Measurements from ENCODE around the gene CEP135. TPM values are rescaled to one million over a fixed set of nuclear protein-coding genes. Genes with fewer than 3 reads are reported as not detected.
A peak's percentile ranks its signal among the peaks of the same experiment; 100 is the strongest.

CEP135 gene, protein sequence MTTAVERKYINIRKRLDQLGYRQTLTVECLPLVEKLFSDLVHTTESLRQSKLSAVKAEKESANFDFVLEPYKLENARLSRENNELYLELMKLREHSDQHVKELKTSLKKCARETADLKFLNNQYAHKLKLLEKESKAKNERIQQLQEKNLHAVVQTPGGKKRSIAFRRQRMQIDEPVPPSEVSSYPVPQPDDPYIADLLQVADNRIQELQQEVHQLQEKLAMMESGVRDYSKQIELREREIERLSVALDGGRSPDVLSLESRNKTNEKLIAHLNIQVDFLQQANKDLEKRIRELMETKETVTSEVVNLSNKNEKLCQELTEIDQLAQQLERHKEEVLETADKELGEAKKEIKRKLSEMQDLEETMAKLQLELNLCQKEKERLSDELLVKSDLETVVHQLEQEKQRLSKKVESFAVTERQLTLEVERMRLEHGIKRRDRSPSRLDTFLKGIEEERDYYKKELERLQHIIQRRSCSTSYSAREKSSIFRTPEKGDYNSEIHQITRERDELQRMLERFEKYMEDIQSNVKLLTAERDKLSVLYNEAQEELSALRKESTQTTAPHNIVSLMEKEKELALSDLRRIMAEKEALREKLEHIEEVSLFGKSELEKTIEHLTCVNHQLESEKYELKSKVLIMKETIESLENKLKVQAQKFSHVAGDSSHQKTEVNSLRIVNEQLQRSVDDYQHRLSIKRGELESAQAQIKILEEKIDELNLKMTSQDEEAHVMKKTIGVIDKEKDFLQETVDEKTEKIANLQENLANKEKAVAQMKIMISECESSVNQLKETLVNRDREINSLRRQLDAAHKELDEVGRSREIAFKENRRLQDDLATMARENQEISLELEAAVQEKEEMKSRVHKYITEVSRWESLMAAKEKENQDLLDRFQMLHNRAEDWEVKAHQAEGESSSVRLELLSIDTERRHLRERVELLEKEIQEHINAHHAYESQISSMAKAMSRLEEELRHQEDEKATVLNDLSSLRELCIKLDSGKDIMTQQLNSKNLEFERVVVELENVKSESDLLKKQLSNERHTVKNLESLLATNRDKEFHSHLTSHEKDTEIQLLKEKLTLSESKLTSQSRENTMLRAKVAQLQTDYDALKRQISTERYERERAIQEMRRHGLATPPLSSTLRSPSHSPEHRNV
- 4.5 TPM for polyA plus RNA-seq (2013, experiment 1 of 2)
- 4.3 TPM for polyA plus RNA-seq (2013, experiment 2 of 2)

- peak; percentile 96 for DNase-seq
- Histone ChIP-seq H3K4ac (ENCODE audit: low read depth in 1 of 2, low read length in 2 of 2) (peak within 1 kb of the TSS; percentile 94 to 99), H3K4me1 (ENCODE audit: control insufficient read depth, insufficient read depth, low read depth, low read length) (peaks cover 3% of the 10 kb centered on the region), H2BK15ac (ENCODE audit: low read depth, poor library complexity, severe bottlenecking) (peak within 1 kb of the TSS; percentile 93), H2AFZ (ENCODE audit: low read depth, low read length) (peak within 1 kb of the TSS; percentile 66), H3K79me1 (replicated peaks; ENCODE audit: low read length, poor library complexity, severe bottlenecking) (peaks cover 18% of the 10 kb centered on the region), H3K36me3 (ENCODE audit: control insufficient read depth in 1 of 2, insufficient read depth in 2 of 2, low read depth in 1 of 2, low read length in 2 of 2) (peaks cover 0 to 12% of the 10 kb centered on the region in 2 experiments), H3K27me3 (ENCODE audit: control insufficient read depth in 1 of 2, insufficient read depth in 1 of 2, low read length in 2 of 2) (no peaks in the 10 kb centered on the region), H2BK5ac (ENCODE audit: low read depth, low read length, poor library complexity, severe bottlenecking) (peak within 1 kb of the TSS; percentile 94), H3K9ac (ENCODE audit: low read length) (peak within 1 kb of the TSS; percentile 93), H3K9me3 (ENCODE audit: control insufficient read depth, low read length) (no peaks in the 10 kb centered on the region), H2AK5ac (ENCODE audit: low read length, severe bottlenecking) (no peak within 1 kb of the TSS), H3K18ac (ENCODE audit: low read depth in 1 of 2, low read length in 2 of 2) (peak within 1 kb of the TSS; percentile 98), H3K4me3 (ENCODE audit: insufficient read depth in 1 of 2, low read depth in 1 of 2, low read length in 2 of 2) (peak within 1 kb of the TSS; percentile 78), H4K91ac (ENCODE audit: low read length) (peak within 1 kb of the TSS; percentile 100), H3K14ac (ENCODE audit: low read length in 2 of 2) (peak within 1 kb of the TSS; percentile 57 to 98), H3K23ac (ENCODE audit: low read length in 2 of 2) (peak within 1 kb of the TSS in 1 of 2 experiments; percentile 18), H4K8ac (ENCODE audit: low read length) (peak within 1 kb of the TSS; percentile 100), H2BK120ac (ENCODE audit: low read depth, low read length) (peak within 1 kb of the TSS; percentile 98), H3K27ac (ENCODE audit: low read length, poor library complexity, severe bottlenecking) (peak within 1 kb of the TSS; percentile 99), H3K4me2 (ENCODE audit: low read length, poor library complexity, severe bottlenecking) (peak within 1 kb of the TSS; percentile 90), H2BK12ac (ENCODE audit: low read length in 2 of 2) (peak within 1 kb of the TSS; percentile 63 to 91)
- 0% methylated on average over 44 of the region's 77 CpGs for WGBS
These were observed at the start of gene CEP135 for GRCh38 chr4:55948726-55949481. Gene CEP135 (plus strand): TSS chr4:55948945. CDS start chr4:55952131, 3,186 bp downstream.

DNA sequence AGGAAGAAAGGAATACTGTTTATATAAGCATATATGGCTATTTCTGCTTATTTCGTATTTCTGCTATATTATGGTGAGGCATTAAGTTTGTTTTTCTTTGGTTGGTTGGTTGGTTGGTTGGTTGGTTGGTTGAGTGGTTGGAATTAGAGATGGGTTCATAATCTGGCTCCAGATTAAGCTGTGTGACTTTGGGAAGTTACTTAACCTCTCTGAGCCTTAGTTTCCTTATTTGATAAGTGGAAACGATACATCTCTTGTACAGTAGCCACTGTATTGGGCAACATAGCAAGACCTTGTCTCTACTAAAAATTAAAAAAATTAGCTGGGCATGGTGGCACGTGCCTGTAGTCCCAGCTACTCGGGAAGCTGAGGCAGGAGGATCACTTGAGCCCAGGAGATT, 46.1 kb upstream of the CEP135 start:
- no peak overlapping the region for H3K4me2 ChIP-seq (ENCODE audit: low read length, poor library complexity, severe bottlenecking)
- DNase-seq: no peak
- H2AFZ ChIP-seq (ENCODE audit: low read depth, low read length): no peak overlapping the region
- H2AK5ac ChIP-seq (ENCODE audit: low read length, severe bottlenecking): no peak overlapping the region
- H3K4me3 ChIP-seq (ENCODE audit: insufficient read depth in 1 of 2, low read depth in 1 of 2, low read length in 2 of 2): no peak overlapping the region
- H2BK120ac ChIP-seq (ENCODE audit: low read depth, low read length): no peak overlapping the region
- no peak overlapping the region for H3K18ac ChIP-seq (ENCODE audit: low read depth in 1 of 2, low read length in 2 of 2)
- no peak overlapping the region for H3K14ac ChIP-seq (ENCODE audit: low read length in 2 of 2)
- no peaks in the 10 kb centered on the region for H3K27me3 ChIP-seq (ENCODE audit: control insufficient read depth in 1 of 2, insufficient read depth in 1 of 2, low read length in 2 of 2)
- H3K9me3 ChIP-seq (ENCODE audit: control insufficient read depth, low read length): no peaks in the 10 kb centered on the region
- no peak overlapping the region for H3K9ac ChIP-seq (ENCODE audit: low read length)
- peaks cover 6 to 84% of the 10 kb centered on the region in 2 experiments for H3K36me3 ChIP-seq (ENCODE audit: control insufficient read depth in 1 of 2, insufficient read depth in 2 of 2, low read depth in 1 of 2, low read length in 2 of 2)
- H2BK5ac ChIP-seq (ENCODE audit: low read depth, low read length, poor library complexity, severe bottlenecking): no peak overlapping the region
- no peak overlapping the region for H3K27ac ChIP-seq (ENCODE audit: low read length, poor library complexity, severe bottlenecking)
- no peak overlapping the region for H2BK12ac ChIP-seq (ENCODE audit: low read length in 2 of 2)
- no peaks in the 10 kb centered on the region for H3K4me1 ChIP-seq (ENCODE audit: control insufficient read depth, insufficient read depth, low read depth, low read length)
- H4K91ac ChIP-seq (ENCODE audit: low read length): no peak overlapping the region
- no peak overlapping the region for H2BK15ac ChIP-seq (ENCODE audit: low read depth, poor library complexity, severe bottlenecking)
- H3K4ac ChIP-seq (ENCODE audit: low read depth in 1 of 2, low read length in 2 of 2): no peak overlapping the region
- no peak overlapping the region for H3K23ac ChIP-seq (ENCODE audit: low read length in 2 of 2)
- H3K79me1 ChIP-seq (replicated peaks; ENCODE audit: low read length, poor library complexity, severe bottlenecking): no peaks in the 10 kb centered on the region
- no peak overlapping the region for H4K8ac ChIP-seq (ENCODE audit: low read length)
- WGBS: 100% methylated on average over 4 of the region's 4 CpGs

DNA sequence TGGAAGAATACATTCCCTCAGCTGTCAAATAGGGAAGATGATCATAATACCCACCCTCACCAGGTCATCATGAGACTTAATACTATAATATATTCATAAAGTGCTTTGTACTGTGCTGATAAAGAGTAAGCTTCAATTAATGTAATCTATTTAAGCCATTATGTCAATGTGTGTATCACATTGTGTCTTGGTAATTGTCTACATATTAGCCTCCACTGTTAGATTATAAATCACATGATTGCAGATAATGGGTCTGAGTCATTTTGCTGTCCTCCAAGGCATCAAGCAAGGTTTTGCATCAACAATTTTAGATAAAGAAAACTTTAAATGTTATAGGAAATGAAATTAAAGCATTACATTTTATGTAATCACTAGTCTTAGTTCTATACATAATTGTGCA, 45.2 kb upstream of the CEP135 start:
- Histone ChIP-seq H3K4ac (ENCODE audit: low read depth in 1 of 2, low read length in 2 of 2) (no peak overlapping the region), H2AFZ (ENCODE audit: low read depth, low read length) (no peak overlapping the region), H4K91ac (ENCODE audit: low read length) (no peak overlapping the region), H2BK15ac (ENCODE audit: low read depth, poor library complexity, severe bottlenecking) (no peak overlapping the region), H3K18ac (ENCODE audit: low read depth in 1 of 2, low read length in 2 of 2) (no peak overlapping the region), H3K4me3 (ENCODE audit: insufficient read depth in 1 of 2, low read depth in 1 of 2, low read length in 2 of 2) (no peak overlapping the region), H2BK5ac (ENCODE audit: low read depth, low read length, poor library complexity, severe bottlenecking) (no peak overlapping the region), H3K27ac (ENCODE audit: low read length, poor library complexity, severe bottlenecking) (no peak overlapping the region), H2AK5ac (ENCODE audit: low read length, severe bottlenecking) (no peak overlapping the region), H3K9ac (ENCODE audit: low read length) (no peak overlapping the region), H3K4me1 (ENCODE audit: control insufficient read depth, insufficient read depth, low read depth, low read length) (no peaks in the 10 kb centered on the region), H2BK12ac (ENCODE audit: low read length in 2 of 2) (no peak overlapping the region), H3K14ac (ENCODE audit: low read length in 2 of 2) (no peak overlapping the region), H2BK120ac (ENCODE audit: low read depth, low read length) (no peak overlapping the region), H3K9me3 (ENCODE audit: control insufficient read depth, low read length) (no peaks in the 10 kb centered on the region), H3K36me3 (ENCODE audit: control insufficient read depth in 1 of 2, insufficient read depth in 2 of 2, low read depth in 1 of 2, low read length in 2 of 2) (peaks cover 6 to 75% of the 10 kb centered on the region in 2 experiments), H3K79me1 (replicated peaks; ENCODE audit: low read length, poor library complexity, severe bottlenecking) (no peaks in the 10 kb centered on the region), H3K27me3 (ENCODE audit: control insufficient read depth in 1 of 2, insufficient read depth in 1 of 2, low read length in 2 of 2) (no peaks in the 10 kb centered on the region), H3K23ac (ENCODE audit: low read length in 2 of 2) (no peak overlapping the region), H3K4me2 (ENCODE audit: low read length, poor library complexity, severe bottlenecking) (no peak overlapping the region), H4K8ac (ENCODE audit: low read length) (no peak overlapping the region)
- DNase-seq: peak; percentile 22

All from mesenchymal stem cell (in vitro differentiated cells and primary cell).